NCI-H1417 treated with DMSO at 0.1 percent for 48 hours (cell line): ENCODE results near the gene FARSA.
"Not testable (repeated sequence)": the region's sequence is repeated elsewhere in the genome, so short reads cannot be mapped to it uniquely, and the experiment has no call there.

Experiments
- DNase-seq: peaks from one replicate; lab custom pipeline; 2025; lab: John Stamatoyannopoulos, UW

Gene FARSA

GRCh38 chr19:12937093-12937926 is 3.8 kb upstream of the FARSA start:
- no peak for DNase-seq

GRCh38 chr19:12936582-12936981 is 3.1 kb upstream of the FARSA start:
- DNase-seq = no peak

- no peak for DNase-seq
Observed at GRCh38 chr19:12935071-12935470, 1.6 kb upstream of the FARSA start.

GRCh38 chr19:12932392-12933286 is 872 bp downstream of the FARSA start:
- DNase-seq = no peak

- no peak for DNase-seq
Observed at GRCh38 chr19:12930002-12930645, 3.4 kb downstream of the FARSA start.

GRCh38 chr19:12924621-12925310 is 8.7 kb downstream of the FARSA start:
- no peak for DNase-seq

- DNase-seq = no peak
Observed at GRCh38 chr19:12922959-12923358, 10.6 kb downstream of the FARSA start.

GRCh38 chr19:12921047-12921446 is 12.5 kb downstream of the FARSA start:
- no peak for DNase-seq

- no peak for DNase-seq
Observed at GRCh38 chr19:12918253-12918652, 15.3 kb downstream of the FARSA start.

- DNase-seq = not testable (repeated sequence)
Observed at GRCh38 chr19:12915860-12916259, 17.7 kb downstream of the FARSA start.

- DNase-seq = no peak
Observed at GRCh38 chr19:12913851-12914690, 19.4 kb downstream of the FARSA start.

- DNase-seq = peak; percentile 99
Observed at GRCh38 chr19:12913011-12913561, 20.4 kb downstream of the FARSA start.

- peak; percentile 98 for DNase-seq
Observed at GRCh38 chr19:12912571-12912970, 20.9 kb downstream of the FARSA start.

GRCh38 chr19:12907166-12907565 is 26.3 kb downstream of the FARSA start:
- DNase-seq = no peak

- no peak for DNase-seq
Observed at GRCh38 chr19:12899891-12900518, 33.5 kb downstream of the FARSA start.

GRCh38 chr19:12896460-12896859 is 37.1 kb downstream of the FARSA start:
- no peak for DNase-seq

- no peak for DNase-seq
Observed at GRCh38 chr19:12893582-12893981, 39.9 kb downstream of the FARSA start.

GRCh38 chr19:12891553-12892021 is 41.9 kb downstream of the FARSA start:
- no peak for DNase-seq

GRCh38 chr19:12890787-12891552 is 42.5 kb downstream of the FARSA start, which contains the start of gene GCDH:
Gene GCDH (plus strand): TSS chr19:12891160. CDS start chr19:12891305, 145 bp downstream.
- DNase-seq = peak; percentile 99
